ENCODE results near the gene NDOR1. TPM values are rescaled to one million over a fixed set of nuclear protein-coding genes. Genes with fewer than 3 reads are reported as not detected.

Gene NDOR1
- total RNA-seq, 2 experiments from 2014 or later = 27.7 to 30.0 TPM

- Mint-ChIP-seq H3K27me3 (no peaks in the 10 kb centered on the region), H3K4me3 (no peak overlapping the region), H3K36me3 (ENCODE audit: low read depth) (no peaks in the 10 kb centered on the region), H3K4me1 (peaks cover 12% of the 10 kb centered on the region), H3K9me3 (no peaks in the 10 kb centered on the region), H3K27ac (no peak overlapping the region)
- ChIA-PET CTCF (interaction anchor here (1.0 kb wide), 1 partner anchor 102 kb away, joined by 3 read pairs; no protein-coding TSS in a partner anchor), POLR2A (interaction anchor here (1.0 to 3.2 kb wide), 4 partner anchors 10 to 25 kb away, joined by 3 to 16 read pairs (median 4); partner anchors contain the start of genes NDOR1, TMEM203 and TUBB4B)
- no peak for DNase-seq
Observed at GRCh38 chr9:137229903-137230704, 24.6 kb downstream of the NDOR1 start.

GRCh38 chr9:137230705-137231371, 25.3 kb downstream of the NDOR1 start, which contains the start of gene SLC34A3:
Gene SLC34A3 (plus strand): TSS chr9:137230901. CDS start chr9:137231703, 802 bp downstream.
- H3K4me3 Mint-ChIP-seq = no peak within 1 kb of the TSS
- ChIA-PET POLR2A (interaction anchor here (1.3 to 3.2 kb wide), 3 partner anchors 10 to 24 kb away, joined by 3 to 16 read pairs (median 4); partner anchors contain the start of gene TUBB4B), CTCF (no interaction called here)
- H3K27me3 Mint-ChIP-seq = no peaks in the 10 kb centered on the region
- H3K27ac Mint-ChIP-seq = no peak within 1 kb of the TSS
- H3K36me3 Mint-ChIP-seq (ENCODE audit: low read depth) = no peaks in the 10 kb centered on the region
- H3K9me3 Mint-ChIP-seq = no peaks in the 10 kb centered on the region
- peaks cover 7% of the 10 kb centered on the region for H3K4me1 Mint-ChIP-seq
- DNase-seq = no peak

- no peaks in the 10 kb centered on the region for H3K9me3 Mint-ChIP-seq
- no peaks in the 10 kb centered on the region for H3K36me3 Mint-ChIP-seq (ENCODE audit: low read depth)
- ChIA-PET POLR2A (interaction anchor here (3.2 kb wide), 1 partner anchor 9 kb away, joined by 16 read pairs; the partner anchor contains the start of gene TUBB4B), CTCF (no interaction called here)
- H3K4me3 Mint-ChIP-seq = no peak overlapping the region
- DNase-seq = no peak
- H3K27me3 Mint-ChIP-seq = no peaks in the 10 kb centered on the region
- H3K4me1 Mint-ChIP-seq = peaks cover 6% of the 10 kb centered on the region
- H3K27ac Mint-ChIP-seq = no peak overlapping the region
Observed at GRCh38 chr9:137231372-137232039, 26.0 kb downstream of the NDOR1 start.

- Mint-ChIP-seq H3K9me3 (no peaks in the 10 kb centered on the region), H3K4me1 (peaks cover 7% of the 10 kb centered on the region), H3K36me3 (ENCODE audit: low read depth) (no peaks in the 10 kb centered on the region), H3K27me3 (no peaks in the 10 kb centered on the region), H3K4me3 (no peak overlapping the region), H3K27ac (no peak overlapping the region)
- POLR2A ChIA-PET = interaction anchor here (3.2 kb wide), 1 partner anchor 8 kb away, joined by 16 read pairs; the partner anchor contains the start of gene TUBB4B
- no peak for DNase-seq
- CTCF ChIA-PET = no interaction called here
Observed at GRCh38 chr9:137232101-137232500, 26.6 kb downstream of the NDOR1 start.

GRCh38 chr9:137232510-137232909, 27.0 kb downstream of the NDOR1 start:
- ChIA-PET POLR2A (no interaction called here), CTCF (no interaction called here)
- DNase-seq = no peak

GRCh38 chr9:137233143-137233980, 27.9 kb downstream of the NDOR1 start:
- Mint-ChIP-seq H3K4me3 (no peak overlapping the region), H3K9me3 (no peaks in the 10 kb centered on the region), H3K4me1 (peaks cover 10% of the 10 kb centered on the region), H3K27ac (no peak overlapping the region), H3K27me3 (no peaks in the 10 kb centered on the region), H3K36me3 (ENCODE audit: low read depth) (no peaks in the 10 kb centered on the region)
- DNase-seq = no peak
- POLR2A ChIA-PET = interaction anchor here (0.7 kb wide), 1 partner anchor 46 kb away, joined by 3 read pairs; no protein-coding TSS in a partner anchor
- CTCF ChIA-PET = no interaction called here

More at GRCh38 chr9:137232510-137232909, 27.0 kb downstream of the NDOR1 start:
- peaks cover 7% of the 10 kb centered on the region for H3K4me1 Mint-ChIP-seq
- no peaks in the 10 kb centered on the region for H3K9me3 Mint-ChIP-seq
- H3K4me3 Mint-ChIP-seq = no peak overlapping the region
- no peaks in the 10 kb centered on the region for H3K36me3 Mint-ChIP-seq (ENCODE audit: low read depth)
- H3K27ac Mint-ChIP-seq = no peak overlapping the region
- no peaks in the 10 kb centered on the region for H3K27me3 Mint-ChIP-seq

GRCh38 chr9:137234055-137234697, 28.7 kb downstream of the NDOR1 start:
- POLR2A ChIA-PET = interaction anchor here (0.7 kb wide), 1 partner anchor 46 kb away, joined by 3 read pairs; no protein-coding TSS in a partner anchor
- Mint-ChIP-seq H3K4me3 (no peak overlapping the region), H3K27ac (no peak overlapping the region), H3K36me3 (ENCODE audit: low read depth) (no peaks in the 10 kb centered on the region), H3K4me1 (peaks cover 18% of the 10 kb centered on the region), H3K27me3 (no peaks in the 10 kb centered on the region), H3K9me3 (no peaks in the 10 kb centered on the region)
- DNase-seq = no peak
- CTCF ChIA-PET = no interaction called here

- H3K36me3 Mint-ChIP-seq (ENCODE audit: low read depth) = no peaks in the 10 kb centered on the region
- DNase-seq = no peak
- POLR2A ChIA-PET = interaction anchor here (0.7 kb wide), 1 partner anchor 46 kb away, joined by 3 read pairs; the partner anchor contains the start of genes ANAPC2 and SSNA1
- no peaks in the 10 kb centered on the region for H3K27me3 Mint-ChIP-seq
- no peak overlapping the region for H3K27ac Mint-ChIP-seq
- CTCF ChIA-PET = no interaction called here
- peaks cover 23% of the 10 kb centered on the region for H3K4me1 Mint-ChIP-seq
- no peaks in the 10 kb centered on the region for H3K9me3 Mint-ChIP-seq
- no peak overlapping the region for H3K4me3 Mint-ChIP-seq
Observed at GRCh38 chr9:137234758-137235423, 29.4 kb downstream of the NDOR1 start.

GRCh38 chr9:137235424-137236237, 30.1 kb downstream of the NDOR1 start:
- DNase-seq = no peak

GRCh38 chr9:137236238-137236935, 30.9 kb downstream of the NDOR1 start:
- Mint-ChIP-seq H3K36me3 (ENCODE audit: low read depth) (peaks cover 4% of the 10 kb centered on the region), H3K4me3 (no peak overlapping the region), H3K9me3 (no peaks in the 10 kb centered on the region), H3K27ac (no peak overlapping the region), H3K27me3 (no peaks in the 10 kb centered on the region), H3K4me1 (peaks cover 25% of the 10 kb centered on the region)
- DNase-seq = peak; percentile 91
- CTCF ChIA-PET = interaction anchor here (0.5 to 2.2 kb wide), 38 partner anchors 10 to 756 kb away, joined by 3 to 21 read pairs (median 4); partner anchors contain the start of genes ABCA2, AJM1, CYSRT1 and EHMT1
- POLR2A ChIA-PET = interaction anchor here (0.8 to 10.4 kb wide), 11 partner anchors 11 to 206 kb away, joined by 3 to 251 read pairs (median 5); partner anchors contain the start of genes CYSRT1, MAN1B1, NELFB and STPG3

More at GRCh38 chr9:137235424-137236237, 30.1 kb downstream of the NDOR1 start:
- H3K4me3 Mint-ChIP-seq = no peak overlapping the region
- no peaks in the 10 kb centered on the region for H3K9me3 Mint-ChIP-seq
- no peak overlapping the region for H3K27ac Mint-ChIP-seq
- H3K4me1 Mint-ChIP-seq = peaks cover 23% of the 10 kb centered on the region
- ChIA-PET POLR2A (interaction anchor here (0.7 to 10.4 kb wide), 8 partner anchors 12 to 149 kb away, joined by 3 to 251 read pairs (median 5); partner anchors contain the start of genes ANAPC2, MAN1B1, NELFB and SSNA1), CTCF (interaction anchor here (1.0 to 2.2 kb wide), 14 partner anchors 9 to 507 kb away, joined by 3 to 21 read pairs (median 6); partner anchors contain the start of genes MAN1B1, NELFB, NPDC1 and RNF224)
- H3K27me3 Mint-ChIP-seq = no peaks in the 10 kb centered on the region
- H3K36me3 Mint-ChIP-seq (ENCODE audit: low read depth) = no peaks in the 10 kb centered on the region

All from activated CD4-positive, alpha-beta memory T cell treated with anti-CD3 and anti-CD28 coated beads, Interleukin-2, amount 10 ng/mL, durations not matched to agents 7 days and 5 days (primary cell).